ENCODE results near the gene NEDD8. TPM values are rescaled to one million over a fixed set of nuclear protein-coding genes. Genes with fewer than 3 reads are reported as not detected.
"Not testable (repeated sequence)": the region's sequence is repeated elsewhere in the genome, so short reads cannot be mapped to it uniquely, and the experiment has no call there.

Gene NEDD8
- total RNA-seq, 1 donor from 2014 or later = 229 TPM

GRCh38 chr14:24226473-24226872 is 5.7 kb downstream of the NEDD8 start:
- no peak for DNase-seq (ENCODE audit: low read depth, low spot score)

DNA sequence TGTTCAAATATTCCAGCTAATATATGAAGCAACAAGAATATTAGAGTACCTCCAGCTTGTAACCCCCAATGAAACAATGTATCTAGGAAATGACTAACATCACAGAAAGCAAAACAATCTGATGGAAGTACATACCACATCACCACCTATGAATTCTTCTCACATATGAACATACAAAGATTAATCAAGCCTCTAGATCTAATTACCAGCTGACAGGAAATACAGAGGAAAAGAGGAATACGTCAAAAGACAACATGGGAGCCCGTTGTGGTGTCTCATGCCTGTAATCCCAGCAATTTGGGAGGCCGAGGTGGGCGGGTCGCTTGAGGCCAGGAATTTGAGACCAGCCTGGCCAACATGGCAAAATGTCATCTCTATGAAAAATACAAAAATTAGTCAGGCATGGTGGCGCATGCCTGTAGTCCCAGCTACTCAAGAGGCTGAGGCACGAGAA is 7.5 kb downstream of the NEDD8 start:
- peak; percentile 95 for DNase-seq (ENCODE audit: low read depth, low spot score)

- not testable (repeated sequence) for DNase-seq (ENCODE audit: low read depth, low spot score)
Observed at GRCh38 chr14:24222987-24223386, 9.2 kb downstream of the NEDD8 start.

GRCh38 chr14:24219521-24219920 is 12.6 kb downstream of the NEDD8 start:
- no peak for DNase-seq (ENCODE audit: low read depth, low spot score)

DNA sequence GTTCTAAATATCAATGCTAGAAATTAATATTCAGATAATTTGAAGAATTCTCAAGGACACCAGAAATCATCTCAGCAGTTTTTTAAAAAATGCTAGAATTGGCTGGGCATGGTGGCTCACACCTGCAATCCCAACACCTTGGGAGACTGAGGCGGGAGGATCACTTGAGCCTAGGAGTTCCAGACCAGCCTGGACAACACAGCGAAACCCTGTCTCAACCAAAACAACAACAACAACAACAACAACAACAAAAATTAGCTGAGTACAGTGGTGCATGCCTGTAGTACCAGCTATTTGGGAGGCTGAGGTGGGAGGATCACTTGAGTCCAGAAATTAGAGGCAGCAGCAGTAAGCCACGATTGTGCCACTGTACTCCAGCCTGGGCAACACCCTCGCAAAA is 13.1 kb downstream of the NEDD8 start:
- DNase-seq (ENCODE audit: low read depth, low spot score) = no peak

- DNase-seq (ENCODE audit: low read depth, low spot score) = not testable (repeated sequence)
Observed at GRCh38 chr14:24216876-24217275, 15.3 kb downstream of the NEDD8 start.

GRCh38 chr14:24216345-24216699 is 15.8 kb downstream of the NEDD8 start:
- DNase-seq (ENCODE audit: low read depth, low spot score) = no peak

DNA sequence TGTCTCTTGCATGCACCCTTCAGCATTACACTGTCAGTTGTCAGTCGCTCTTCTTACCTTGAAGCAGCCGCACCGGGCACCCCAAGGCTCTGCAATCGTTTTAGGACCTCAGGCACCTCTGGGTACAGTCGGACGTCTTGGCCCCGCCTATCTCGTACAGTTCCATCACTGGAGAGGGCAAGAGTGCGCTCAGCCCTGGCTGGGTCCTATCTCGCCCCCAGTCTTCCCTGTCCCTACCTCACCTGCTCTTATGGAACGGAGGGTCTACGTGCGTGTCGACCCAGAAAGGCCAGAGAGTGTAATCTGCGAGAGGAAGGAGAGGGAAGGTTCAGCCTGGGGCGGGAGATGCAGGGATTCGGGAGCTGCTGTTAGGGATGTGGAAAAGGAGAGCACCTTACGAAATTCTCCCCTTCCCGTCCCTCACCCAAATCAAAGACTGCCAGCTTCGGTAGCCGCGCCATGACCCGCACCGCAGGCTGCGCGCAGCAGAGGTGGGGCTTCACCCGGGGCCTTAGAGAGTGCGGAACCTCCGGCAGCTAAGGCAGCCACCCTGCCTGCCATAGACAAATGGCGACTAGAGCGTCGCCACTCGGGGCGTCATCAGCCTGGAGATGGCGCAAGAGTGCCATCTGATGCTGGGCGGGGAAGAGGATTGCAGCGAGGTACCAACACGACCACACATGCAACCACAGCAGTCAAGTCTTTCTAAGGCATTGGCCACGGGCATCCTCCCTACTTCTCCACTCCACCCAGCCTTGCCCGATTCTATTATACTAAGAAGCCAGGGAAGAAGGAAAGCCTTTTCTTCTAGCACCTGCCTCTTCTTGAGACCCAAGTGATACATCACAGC is 16.4 kb downstream of the NEDD8 start, which contains the start of gene MDP1:
TSS of gene MDP1 (minus strand) at position 572 of the 850 bp plus-strand sequence. CDS start at position 461, 111 bp downstream.
- peak; percentile 74 for DNase-seq (ENCODE audit: low read depth, low spot score)

GRCh38 chr14:24213866-24214662 is 18.1 kb downstream of the NEDD8 start:
- no peak for DNase-seq (ENCODE audit: low read depth, low spot score)

DNA sequence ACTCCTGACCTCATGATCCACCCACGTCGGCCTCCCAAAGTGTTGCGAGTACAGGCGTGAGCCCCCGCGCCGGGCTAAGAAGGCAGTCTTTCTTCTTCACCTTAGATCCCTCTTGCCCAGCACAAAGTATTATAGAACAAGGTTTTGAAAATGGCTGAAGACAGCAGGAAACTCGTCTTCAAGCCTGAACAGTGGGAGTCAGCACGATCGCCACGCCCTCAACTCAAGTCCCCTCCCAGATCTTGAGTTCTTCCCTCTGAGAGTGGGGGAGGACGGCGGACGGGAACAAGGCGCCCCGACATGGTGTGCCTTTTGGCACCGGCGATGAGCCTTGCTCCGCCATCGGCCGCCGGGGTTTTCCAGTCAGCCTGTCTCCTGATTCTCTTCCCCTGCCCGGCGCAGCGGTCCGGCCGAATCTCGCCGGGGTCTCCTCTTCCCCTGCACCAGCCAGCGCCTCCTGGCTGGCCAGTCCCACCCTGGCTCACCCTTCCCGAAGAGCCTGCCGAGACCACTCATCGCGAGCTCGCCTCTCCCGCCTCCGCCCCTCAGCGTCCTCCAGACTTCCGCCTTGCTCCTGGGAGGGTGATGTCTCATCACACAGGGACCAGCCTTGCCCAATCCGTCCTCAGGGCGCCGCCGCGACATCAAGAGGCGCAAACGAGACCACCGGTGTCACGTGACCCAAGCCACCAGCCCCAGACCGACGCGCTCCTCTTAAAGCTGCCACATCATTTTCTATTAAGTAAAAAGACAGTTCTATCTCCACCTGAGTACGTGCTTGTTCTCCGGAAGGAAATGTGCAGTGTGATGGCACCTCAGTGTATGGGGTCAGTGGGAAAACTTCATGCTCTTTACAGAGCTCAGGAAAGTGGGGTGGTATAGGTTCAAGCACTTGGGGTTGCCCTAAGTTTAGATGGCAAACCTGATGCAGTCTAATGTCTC is 19.0 kb downstream of the NEDD8 start, which contains the start of gene CHMP4A:
TSS of gene CHMP4A (minus strand) at position 565 of the 942 bp plus-strand sequence. CDS start at position 516, 49 bp downstream.
- peak; percentile 95 for DNase-seq (ENCODE audit: low read depth, low spot score)

DNA sequence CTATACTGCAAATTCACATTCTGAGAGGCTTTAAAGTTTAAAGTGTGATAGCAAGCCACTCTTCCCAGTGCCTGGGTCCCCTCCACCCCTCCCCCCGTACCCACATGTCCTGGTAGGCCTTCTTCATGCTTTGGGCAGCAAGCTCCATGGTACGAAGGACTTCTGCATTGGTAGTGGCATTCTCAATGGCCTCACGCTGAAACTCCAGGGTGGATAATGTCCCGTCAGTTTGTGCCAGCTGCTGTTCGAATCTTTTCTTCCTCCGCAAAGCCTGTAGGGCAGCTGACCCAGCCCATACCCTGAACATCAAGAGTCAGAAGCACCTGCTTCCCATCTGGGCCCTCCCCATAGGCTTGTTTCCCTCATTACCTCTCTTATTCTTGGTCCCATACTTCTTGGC is 20.9 kb downstream of the NEDD8 start:
- DNase-seq (ENCODE audit: low read depth, low spot score) = no peak

- DNase-seq (ENCODE audit: low read depth, low spot score) = no peak
Observed at GRCh38 chr14:24207625-24208024, 24.5 kb downstream of the NEDD8 start.

GRCh38 chr14:24207104-24207551 is 25.0 kb downstream of the NEDD8 start:
- DNase-seq (ENCODE audit: low read depth, low spot score) = no peak

GRCh38 chr14:24206260-24207103 is 25.7 kb downstream of the NEDD8 start:
- no peak for DNase-seq (ENCODE audit: low read depth, low spot score)

- no peak for DNase-seq (ENCODE audit: low read depth, low spot score)
Observed at GRCh38 chr14:24204163-24205146, 27.7 kb downstream of the NEDD8 start.

DNA sequence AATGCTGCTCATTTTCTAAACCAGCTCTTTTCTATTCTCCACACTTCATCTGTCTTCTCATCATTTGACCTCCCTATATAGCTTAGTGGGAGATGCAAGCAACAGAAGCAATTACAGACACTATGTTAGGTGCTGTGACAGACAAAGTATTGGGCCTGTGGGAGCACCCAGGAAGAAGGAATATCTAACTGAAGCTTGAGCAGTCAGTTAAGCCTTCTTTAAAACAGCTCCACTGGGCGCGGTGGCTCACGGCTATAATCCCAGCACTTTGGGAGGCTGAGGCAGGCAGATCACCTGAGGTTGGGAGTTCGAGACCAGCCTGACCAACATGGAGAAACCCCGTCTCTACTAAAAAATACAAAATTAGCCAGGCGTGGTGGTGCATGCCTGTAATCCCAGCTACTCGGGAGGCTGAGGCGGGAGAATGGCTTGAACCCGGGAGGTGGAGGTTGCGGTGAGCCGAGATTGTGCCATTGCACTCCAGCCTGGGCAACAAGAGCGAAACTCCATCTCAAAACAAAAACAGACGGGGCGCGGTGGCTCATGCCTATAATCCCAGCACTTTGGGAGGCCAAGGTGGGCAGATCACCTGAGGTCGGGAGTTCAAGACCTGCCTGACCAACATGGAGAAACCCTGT is 28.8 kb downstream of the NEDD8 start:
- DNase-seq (ENCODE audit: low read depth, low spot score) = not testable (repeated sequence)

DNA sequence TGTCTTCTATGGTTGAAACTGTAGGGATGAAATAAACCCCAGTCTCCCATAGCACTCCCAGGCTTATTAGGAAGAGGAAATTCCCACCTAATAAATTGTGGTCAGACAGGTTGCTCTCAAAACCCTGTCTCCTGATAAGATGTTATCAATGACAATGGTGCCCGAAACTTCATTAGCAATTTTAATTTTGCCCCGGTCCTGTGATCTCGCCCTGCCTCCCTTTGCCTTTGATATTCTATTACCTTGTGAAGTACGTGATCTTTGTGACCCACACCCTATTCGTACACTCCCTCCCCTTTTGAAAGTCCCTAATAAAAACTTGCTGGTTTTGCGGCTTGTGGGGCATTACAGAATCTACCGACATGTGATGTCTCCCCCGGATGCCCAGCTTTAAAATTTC is 29.6 kb downstream of the NEDD8 start:
- not testable (repeated sequence) for DNase-seq (ENCODE audit: low read depth, low spot score)

DNA sequence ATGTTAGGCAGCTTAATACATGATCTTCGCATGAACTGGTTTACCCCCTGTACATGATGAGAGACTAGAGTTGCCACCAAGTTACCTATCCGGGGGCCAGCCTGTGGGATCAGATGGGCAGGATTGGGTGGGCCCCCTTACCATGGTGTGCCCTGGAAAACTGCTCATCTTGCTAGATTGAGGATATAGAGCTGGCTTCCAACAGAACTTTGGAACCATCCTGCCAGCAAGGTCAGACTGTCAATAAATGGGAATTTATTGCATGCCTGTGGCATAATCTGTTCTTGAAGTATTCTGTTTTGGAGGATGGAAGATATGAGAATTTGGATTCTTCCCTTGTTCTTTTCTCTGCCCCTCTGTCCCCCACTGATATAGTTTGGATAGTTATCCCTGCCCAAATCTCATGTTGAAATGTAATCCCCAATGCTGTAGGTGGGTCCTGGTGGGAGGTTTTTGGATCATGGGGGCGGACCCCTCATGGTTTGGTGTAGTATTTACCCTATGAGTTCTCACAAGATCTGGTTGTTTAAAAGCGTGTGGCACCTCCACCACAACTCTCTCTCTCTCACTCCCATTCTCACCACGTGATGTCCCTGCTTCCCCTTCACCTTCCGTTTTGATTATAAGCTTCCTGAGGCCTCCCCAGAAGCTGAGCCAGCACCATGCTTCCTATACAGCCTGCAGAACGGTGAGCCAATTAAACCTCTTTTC is 33.2 kb downstream of the NEDD8 start:
- DNase-seq (ENCODE audit: low read depth, low spot score) = no peak

All from pulmonary artery endothelial cell (primary cell).